GM19099 (cell line): Measurements from ENCODE around the gene C14orf132.

Experiments used
- POLR2A ChIP-seq: IDR thresholded peaks from 3 replicates; pipeline ENCODE4 v1.6.1; 2011; ENCODE audit warnings: low read depth; ENCODE audit not compliant: insufficient read length; ENCODE audit errors: extremely low read depth

The C14orf132 gene

DNA sequence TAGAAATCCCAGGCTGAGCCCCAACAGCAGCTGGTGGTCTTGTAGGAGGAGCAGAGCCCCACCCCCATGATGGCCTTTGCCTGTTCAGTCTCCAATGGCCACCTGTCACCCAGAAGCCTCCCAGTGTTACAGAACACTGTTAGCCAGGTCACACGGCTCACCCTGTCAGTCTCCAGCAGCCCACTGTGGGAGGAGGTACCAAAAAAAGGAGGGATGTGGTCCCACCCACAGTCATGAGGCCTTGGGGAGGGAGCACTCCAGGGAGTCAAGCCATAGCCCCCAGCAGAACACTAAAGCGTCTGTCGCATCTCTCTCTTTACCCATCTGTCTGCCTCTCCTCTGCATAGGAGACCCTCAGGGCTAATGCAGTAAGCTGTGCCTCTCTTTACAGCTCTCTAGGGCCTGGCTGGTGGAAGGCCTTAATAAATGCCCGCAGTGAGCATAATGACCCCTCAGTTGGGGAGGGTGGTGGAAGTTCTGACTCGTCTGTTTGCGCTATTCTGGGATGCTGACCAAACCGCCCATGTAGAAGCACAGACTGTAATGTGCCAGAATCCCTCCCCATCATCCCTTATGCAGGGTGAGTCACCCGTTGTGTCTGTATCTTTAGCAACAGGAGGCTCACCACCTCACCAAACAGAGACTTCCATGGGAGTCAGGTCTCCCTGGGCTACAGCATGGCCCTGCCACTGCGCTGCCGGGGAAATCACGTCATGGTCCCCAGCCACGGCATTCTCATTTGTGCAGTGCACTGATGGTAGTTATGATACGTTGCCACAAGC, 14.6 kb downstream of the C14orf132 start:
- TF ChIP-seq POLR2A = no peak

DNA sequence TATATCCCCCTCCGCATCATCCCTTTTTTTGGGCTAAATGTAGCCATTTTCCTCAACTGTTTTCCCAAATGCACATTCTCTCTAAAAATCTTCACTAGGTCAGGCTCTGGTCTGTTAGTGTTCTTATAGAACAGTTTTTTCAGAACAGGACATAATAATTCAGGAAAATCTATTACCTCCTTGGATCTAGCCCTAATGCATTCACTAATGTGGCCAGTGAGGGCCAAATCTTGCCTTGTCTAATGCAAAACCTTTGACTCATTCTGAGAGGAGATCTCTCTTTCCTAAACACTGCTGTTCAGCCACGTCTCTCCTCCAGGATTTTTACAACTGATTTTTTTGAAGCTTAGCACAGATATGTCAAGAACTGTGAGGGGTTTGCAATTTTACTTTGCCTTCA, 15.5 kb downstream of the C14orf132 start:
- TF ChIP-seq POLR2A = no peak

DNA sequence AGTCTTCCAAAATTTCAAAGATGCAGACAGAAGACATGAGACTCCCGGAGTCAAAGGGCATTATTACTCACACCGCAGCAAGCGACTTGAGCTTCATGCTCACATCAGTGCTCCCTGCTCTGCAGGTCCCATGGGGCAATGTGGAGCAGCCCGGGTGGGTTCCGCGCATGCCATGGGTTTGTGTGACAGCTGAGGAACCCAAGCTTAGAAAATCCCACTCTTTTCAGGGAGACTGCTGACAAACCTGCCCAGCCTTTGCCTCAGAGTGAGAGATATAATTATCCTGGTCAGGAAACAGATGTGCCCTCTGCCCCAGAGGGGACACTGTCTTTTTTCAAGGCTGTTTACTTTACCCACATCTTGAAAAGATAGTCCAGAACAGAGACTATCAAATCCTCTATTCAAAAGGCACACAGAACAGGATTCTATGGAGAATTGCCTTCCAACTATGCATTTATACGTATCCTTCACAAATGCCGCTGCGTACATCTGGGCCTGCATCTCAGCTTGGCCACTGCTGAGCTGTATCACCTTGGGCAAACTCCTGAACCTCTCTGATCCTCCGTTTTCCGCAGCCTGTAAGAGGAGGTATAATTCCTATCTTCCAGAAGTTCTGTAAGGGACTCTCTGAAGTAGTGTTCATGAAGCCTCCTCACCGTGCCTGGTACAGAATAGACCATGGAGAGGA, 16.0 kb downstream of the C14orf132 start:
- TF ChIP-seq POLR2A = no peak

DNA sequence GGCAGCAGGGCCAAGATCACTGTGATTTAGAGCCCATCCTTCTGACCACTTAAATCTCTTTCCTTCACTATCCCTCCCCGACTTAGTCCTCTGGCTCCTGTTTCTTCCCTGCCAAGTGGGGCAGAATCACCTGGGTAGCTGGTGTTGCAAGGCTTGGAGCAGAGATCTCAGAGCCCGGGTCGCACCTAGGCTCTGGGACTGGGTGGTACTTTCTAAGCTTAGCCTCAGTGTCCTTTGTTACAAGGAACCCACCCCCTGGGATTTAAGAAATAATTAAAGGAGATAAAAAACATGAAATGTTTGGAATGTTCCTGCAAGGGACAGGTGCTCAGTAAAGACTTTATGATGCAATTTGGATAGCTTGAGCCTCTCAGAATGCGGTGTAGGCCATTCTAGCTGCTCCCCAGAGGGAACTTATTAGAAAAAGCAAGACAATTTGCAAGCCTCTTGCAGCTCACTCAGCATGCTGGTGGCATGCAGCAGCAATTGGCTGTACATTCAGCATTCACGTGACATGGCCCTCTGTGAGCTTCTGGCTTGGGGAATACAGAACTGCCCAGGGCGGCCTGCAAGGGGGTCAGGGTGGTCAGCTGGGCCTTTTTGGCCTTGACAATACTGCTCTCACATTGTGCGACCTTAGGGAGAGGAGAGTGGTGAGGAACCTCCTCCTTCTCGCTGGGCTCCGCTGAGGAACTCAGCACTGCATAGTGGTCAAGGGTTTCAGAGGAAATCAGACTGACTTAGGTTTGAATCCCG, 16.8 kb downstream of the C14orf132 start:
- TF ChIP-seq POLR2A = no peak

DNA sequence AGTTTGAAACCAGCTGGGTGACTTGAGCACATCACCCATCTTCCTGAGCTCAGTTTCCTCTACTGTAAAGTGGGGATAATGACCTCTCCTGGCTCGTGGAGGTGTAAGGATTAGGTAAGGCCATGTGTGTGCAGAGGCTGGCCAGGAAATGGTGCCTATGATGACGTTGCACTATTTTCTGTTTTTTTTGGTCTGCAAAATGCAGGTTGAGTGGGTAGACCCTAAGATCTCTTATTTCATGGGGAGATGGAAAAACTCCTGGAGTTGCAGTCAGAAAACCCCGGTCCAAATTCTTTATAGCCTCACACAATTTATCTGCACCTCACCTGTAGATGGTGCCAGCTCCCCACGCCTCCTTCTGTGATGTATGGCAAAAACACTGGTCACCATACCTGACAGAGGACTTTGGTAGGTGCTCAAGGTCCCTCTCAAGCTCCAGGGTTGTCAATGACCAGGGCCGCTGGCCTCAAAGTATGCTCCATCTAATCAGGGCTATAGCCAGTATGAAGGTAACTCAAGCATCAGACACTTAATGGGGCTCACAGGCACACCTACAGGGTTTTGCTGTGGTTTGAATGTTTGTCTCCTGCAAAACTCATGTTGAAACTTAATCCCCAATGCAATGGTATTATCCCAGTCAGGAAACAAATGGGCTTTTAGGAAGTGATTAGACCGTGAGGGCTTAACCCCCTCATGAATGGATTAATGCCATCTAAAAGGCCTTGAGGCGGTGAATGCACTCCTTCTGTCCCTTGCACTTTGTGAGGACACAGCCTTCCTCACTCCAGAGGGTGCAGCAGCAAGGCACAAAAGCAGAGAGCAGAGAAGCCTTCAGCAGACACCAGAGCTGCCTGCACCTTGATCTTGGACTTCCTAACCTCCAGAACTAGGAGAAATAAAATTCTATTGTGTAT, 17.6 kb downstream of the C14orf132 start:
- no peak for TF ChIP-seq POLR2A

DNA sequence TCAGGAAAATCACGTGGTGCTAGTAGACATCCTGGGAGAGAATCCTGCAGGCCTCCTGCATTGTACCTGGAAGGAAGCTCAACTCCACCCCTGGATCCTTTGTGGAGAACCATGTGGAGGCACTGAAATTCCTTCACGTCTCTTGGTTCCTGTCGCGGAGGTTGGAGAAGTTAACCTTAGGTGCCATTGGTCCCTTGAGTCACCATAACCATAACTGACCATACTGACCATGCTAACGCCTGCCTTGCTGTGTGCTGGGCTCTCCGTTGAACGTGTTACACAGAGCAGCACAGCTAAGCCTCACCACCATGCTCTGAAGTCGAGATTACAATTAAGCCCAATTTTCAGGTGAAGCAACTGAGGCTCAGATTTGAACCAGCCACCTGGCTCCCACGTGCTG, 18.6 kb downstream of the C14orf132 start:
- TF ChIP-seq POLR2A = no peak

DNA sequence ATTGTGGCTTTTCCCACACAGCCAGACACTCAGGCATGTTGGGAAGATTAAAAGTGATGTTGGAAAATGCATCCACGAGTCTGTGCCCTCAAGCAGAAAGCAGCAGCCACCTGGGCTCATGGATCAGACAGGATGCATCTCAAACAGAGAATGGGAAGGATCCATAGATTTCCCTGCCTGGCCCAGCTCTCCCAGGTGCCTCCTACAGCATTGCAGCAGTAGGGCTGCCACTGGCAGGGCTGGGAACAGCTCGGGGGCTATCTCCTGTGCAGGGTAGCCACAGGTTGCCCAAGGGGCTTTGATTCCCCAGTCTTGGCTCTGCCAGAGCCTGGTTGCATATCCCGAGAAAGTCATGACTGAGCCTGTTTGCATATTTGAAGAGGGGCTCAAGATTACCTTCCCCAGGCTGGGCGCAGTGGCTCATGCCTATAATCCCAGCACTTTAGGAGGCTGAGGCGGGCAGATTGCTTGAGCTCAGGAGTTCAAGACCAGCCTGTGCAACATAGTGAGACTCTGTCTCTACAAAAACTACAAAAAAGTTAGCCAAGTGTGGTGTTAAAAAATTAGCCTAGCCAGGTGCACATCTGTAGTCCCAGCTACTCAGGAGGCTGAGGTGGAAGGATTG, 19.5 kb downstream of the C14orf132 start:
- TF ChIP-seq POLR2A = no peak

DNA sequence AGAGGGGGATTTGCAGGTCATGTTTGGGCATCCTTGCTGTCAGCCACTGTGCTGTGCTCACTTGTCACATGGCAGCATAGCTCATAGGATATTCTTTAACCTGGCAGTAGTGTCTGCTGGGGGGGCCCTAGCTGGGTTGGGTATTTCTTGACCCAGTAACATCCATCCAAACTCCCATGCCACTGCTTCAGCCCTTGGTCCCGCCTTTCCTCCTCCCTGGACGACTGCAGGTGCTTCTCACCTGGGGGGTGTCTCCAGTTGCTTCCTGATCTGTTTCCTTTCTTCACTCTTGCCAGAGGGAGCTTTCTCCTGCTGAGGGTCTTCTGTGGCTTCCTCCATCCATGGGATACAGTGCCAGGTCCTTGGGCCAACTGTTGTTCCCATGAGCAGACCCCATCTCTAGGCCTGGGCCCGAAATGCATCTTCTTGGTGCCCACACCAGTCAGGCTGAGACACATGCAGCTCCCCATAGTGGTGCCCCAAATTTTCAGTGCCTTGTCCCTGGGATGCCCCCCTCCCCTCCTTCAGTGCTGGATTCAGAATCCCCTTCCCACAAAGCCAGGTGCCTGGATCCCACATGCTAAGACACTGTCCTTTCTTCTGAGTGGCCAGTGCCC, 20.5 kb downstream of the C14orf132 start:
- no peak for TF ChIP-seq POLR2A

DNA sequence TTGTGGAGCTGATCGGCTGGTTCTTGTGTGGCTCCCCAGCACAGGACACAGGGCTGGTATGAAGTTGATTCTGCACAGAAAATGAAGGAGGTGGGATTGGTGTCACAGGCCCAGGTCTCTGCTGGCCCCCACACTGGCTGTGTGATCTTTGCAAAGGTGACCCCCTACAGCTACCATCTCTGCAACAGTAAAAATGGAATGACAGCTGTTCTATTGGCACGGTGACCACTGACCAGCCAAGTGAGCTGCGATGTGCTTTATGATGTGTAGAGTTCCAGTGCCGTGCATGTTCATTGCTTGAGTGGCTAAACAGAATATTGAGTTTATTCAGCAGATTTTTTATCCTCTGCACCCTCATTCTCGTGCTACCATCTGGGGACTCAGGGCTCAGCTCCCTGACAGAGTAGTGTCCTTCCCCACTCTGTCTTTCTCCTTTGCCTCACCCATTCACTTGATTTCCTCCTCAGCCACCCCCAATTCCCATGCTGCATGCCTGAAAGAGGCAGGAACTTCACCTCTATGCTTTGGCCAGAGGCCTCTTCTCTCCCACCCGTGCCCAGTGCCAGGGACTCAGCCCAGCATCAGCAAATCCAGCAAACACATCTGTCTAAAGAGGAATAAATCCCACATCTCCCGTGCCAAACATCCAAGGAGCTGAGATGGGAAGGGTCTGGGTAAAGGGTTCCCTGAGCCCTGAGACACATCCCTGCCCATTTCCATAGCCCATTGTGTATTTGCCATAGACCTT, 21.2 kb downstream of the C14orf132 start:
- TF ChIP-seq POLR2A = no peak

DNA sequence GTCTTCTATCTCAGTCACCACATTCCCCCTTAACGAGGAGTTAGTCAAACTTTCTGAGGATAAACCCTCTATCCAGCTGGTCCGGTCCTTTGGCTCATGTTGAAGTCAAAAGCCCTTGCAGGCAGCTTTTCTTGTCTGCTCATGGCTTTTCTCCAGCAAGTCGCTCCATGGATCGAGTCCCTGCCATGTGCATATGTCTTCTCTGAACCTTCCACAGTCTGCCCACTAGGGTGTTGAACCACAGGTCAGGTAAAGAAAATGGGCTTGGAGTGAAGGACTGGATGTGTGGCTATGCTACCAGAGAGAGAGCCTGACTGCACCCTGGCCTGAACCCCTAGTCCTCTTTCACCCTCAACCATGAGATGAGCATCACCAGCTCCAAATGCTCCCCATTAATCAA, 22.8 kb downstream of the C14orf132 start:
- no peak for TF ChIP-seq POLR2A

DNA sequence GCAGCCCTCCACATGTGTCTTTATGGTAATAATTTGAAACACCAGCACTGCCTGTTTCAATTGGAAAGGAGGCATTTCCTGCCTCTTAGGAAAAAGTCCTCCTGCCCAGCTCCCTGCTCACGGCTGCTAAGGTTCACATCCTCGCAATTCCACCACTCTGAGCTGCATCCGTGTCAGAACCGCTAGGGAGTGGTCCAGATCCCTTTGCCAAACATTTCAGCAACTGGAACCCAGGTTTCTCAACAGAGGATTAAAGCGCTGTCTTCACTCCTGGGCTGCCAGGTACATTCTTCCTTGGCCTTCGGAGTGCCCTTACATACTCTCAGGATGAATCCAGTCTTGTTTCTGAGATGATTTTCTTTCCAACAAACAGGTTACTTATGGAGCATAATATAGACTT, 23.3 kb downstream of the C14orf132 start:
- TF ChIP-seq POLR2A = no peak

DNA sequence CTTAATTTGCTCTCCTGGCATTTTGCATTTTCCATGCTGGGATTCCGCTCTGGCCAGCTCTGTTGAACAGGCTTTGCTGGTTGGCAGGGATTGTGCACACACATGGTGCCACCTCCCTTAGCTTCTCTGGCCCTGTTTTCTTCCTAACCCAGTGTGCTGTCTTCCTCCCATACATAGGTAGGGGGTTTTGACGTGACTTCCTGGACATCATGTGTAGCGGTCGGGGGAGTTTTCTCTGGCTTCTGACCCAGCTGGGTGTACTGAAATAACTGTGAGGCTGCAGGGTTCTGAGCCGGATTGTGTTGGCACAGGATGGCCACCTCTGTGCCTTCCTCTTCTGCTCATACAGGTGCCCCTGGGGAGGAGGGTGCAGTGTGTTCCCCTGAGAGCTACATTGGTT, 25.7 kb downstream of the C14orf132 start:
- no peak for TF ChIP-seq POLR2A
